ENCODE measurements around the gene AGMO.
"Not testable (repeated sequence)": the region's sequence is repeated elsewhere in the genome, so short reads cannot be mapped to it uniquely, and the experiment has no call there.

The AGMO gene

GRCh38 chr7:15305002-15305600 lies 256.7 kb downstream of the AGMO start:
- DNase-seq: peak; percentile 27

- no peak for DNase-seq
Measured at GRCh38 chr7:15303357-15303756, 258.5 kb downstream of the AGMO start.

GRCh38 chr7:15300986-15301385 lies 260.8 kb downstream of the AGMO start:
- not testable (repeated sequence) for DNase-seq

- no peak for DNase-seq
Measured at GRCh38 chr7:15292138-15292537, 269.7 kb downstream of the AGMO start.

GRCh38 chr7:15291699-15292098 lies 270.1 kb downstream of the AGMO start:
- no peak for DNase-seq

GRCh38 chr7:15288741-15289140 lies 273.1 kb downstream of the AGMO start:
- DNase-seq: no peak

GRCh38 chr7:15284396-15284795 lies 277.4 kb downstream of the AGMO start:
- DNase-seq: no peak

GRCh38 chr7:15280078-15280733 lies 281.6 kb downstream of the AGMO start:
- DNase-seq: no peak

- DNase-seq: no peak
Measured at GRCh38 chr7:15279640-15280039, 282.2 kb downstream of the AGMO start.

GRCh38 chr7:15257689-15258088 lies 304.1 kb downstream of the AGMO start:
- DNase-seq: no peak

- DNase-seq: no peak
Measured at GRCh38 chr7:15252181-15252580, 309.6 kb downstream of the AGMO start.

GRCh38 chr7:15248514-15248913 lies 313.3 kb downstream of the AGMO start:
- no peak for DNase-seq

GRCh38 chr7:15245831-15246230 lies 316.0 kb downstream of the AGMO start:
- DNase-seq: no peak

GRCh38 chr7:15239801-15240200 lies 322.0 kb downstream of the AGMO start:
- no peak for DNase-seq

- DNase-seq: no peak
Measured at GRCh38 chr7:15236952-15237351, 324.9 kb downstream of the AGMO start.

- DNase-seq: no peak
Measured at GRCh38 chr7:15234431-15234830, 327.4 kb downstream of the AGMO start.

- no peak for DNase-seq
Measured at GRCh38 chr7:15228831-15229230, 333.0 kb downstream of the AGMO start.

GRCh38 chr7:15225981-15226380 lies 335.8 kb downstream of the AGMO start:
- DNase-seq: no peak

- DNase-seq: no peak
Measured at GRCh38 chr7:15219758-15220157, 342.1 kb downstream of the AGMO start.

- DNase-seq: no peak
Measured at GRCh38 chr7:15218261-15218660, 343.6 kb downstream of the AGMO start.

- DNase-seq: no peak
Measured at GRCh38 chr7:15215616-15216015, 346.2 kb downstream of the AGMO start.

GRCh38 chr7:15214976-15215375 lies 346.8 kb downstream of the AGMO start:
- DNase-seq: no peak

- DNase-seq: no peak
Measured at GRCh38 chr7:15213093-15213492, 348.7 kb downstream of the AGMO start.

GRCh38 chr7:15209429-15209828 lies 352.4 kb downstream of the AGMO start:
- no peak for DNase-seq

GRCh38 chr7:15204421-15204820 lies 357.4 kb downstream of the AGMO start:
- no peak for DNase-seq
